ENCODE data around the gene MTHFS.

MTHFS gene

GRCh38 chr15:79897380-79897678, 515 bp upstream of the MTHFS start:
- H3K27me3 ChIP-seq (ENCODE audit: control insufficient read depth, low read length) = no peaks in the 10 kb centered on the region
- H4K20me1 ChIP-seq (ENCODE audit: control insufficient read depth, insufficient read depth, low read depth, low read length) = no peaks in the 10 kb centered on the region
- H3K27ac ChIP-seq (ENCODE audit: low read depth, low read length) = peak overlapping the region; percentile 68
- peak overlapping the region; percentile 95 for H3K4me2 ChIP-seq (ENCODE audit: low read length)
- H3K79me2 ChIP-seq (ENCODE audit: control insufficient read depth, low read length) = peaks cover 26% of the 10 kb centered on the region
- no peaks in the 10 kb centered on the region for H3K9me3 ChIP-seq (ENCODE audit: control insufficient read depth, insufficient read depth, low read length)
- H3K9me2 ChIP-seq (replicated peaks; ENCODE audit: control insufficient read depth, low read length) = no peaks in the 10 kb centered on the region
- peaks cover 21% of the 10 kb centered on the region for H3K36me3 ChIP-seq (ENCODE audit: control insufficient read depth, low read length)
- peak overlapping the region; percentile 98 for H3K4me3 ChIP-seq (ENCODE audit: low read length)
- peaks cover 25% of the 10 kb centered on the region for H3F3A ChIP-seq (ENCODE audit: control insufficient read depth, insufficient read depth)
- TF ChIP-seq EZH2phosphoT487 (IDR thresholded peaks at IDR 0.05; ENCODE audit: borderline replicate concordance, low read length) = no peak
- TF ChIP-seq, protein P1, sequence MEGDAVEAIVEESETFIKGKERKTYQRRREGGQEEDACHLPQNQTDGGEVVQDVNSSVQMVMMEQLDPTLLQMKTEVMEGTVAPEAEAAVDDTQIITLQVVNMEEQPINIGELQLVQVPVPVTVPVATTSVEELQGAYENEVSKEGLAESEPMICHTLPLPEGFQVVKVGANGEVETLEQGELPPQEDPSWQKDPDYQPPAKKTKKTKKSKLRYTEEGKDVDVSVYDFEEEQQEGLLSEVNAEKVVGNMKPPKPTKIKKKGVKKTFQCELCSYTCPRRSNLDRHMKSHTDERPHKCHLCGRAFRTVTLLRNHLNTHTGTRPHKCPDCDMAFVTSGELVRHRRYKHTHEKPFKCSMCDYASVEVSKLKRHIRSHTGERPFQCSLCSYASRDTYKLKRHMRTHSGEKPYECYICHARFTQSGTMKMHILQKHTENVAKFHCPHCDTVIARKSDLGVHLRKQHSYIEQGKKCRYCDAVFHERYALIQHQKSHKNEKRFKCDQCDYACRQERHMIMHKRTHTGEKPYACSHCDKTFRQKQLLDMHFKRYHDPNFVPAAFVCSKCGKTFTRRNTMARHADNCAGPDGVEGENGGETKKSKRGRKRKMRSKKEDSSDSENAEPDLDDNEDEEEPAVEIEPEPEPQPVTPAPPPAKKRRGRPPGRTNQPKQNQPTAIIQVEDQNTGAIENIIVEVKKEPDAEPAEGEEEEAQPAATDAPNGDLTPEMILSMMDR (IDR thresholded peaks at IDR 0.05; ENCODE audit: low read depth, low read length, poor library complexity, severe bottlenecking) = no peak
- peaks cover 50% of the 10 kb centered on the region for H3K4me1 ChIP-seq (ENCODE audit: control insufficient read depth, low read length)

- peaks cover 44% of the 10 kb centered on the region for H3K4me1 ChIP-seq (ENCODE audit: control insufficient read depth, low read length)
- H3F3A ChIP-seq (ENCODE audit: control insufficient read depth, insufficient read depth) = peaks cover 25% of the 10 kb centered on the region
- no peaks in the 10 kb centered on the region for H4K20me1 ChIP-seq (ENCODE audit: control insufficient read depth, insufficient read depth, low read depth, low read length)
- H3K36me3 ChIP-seq (ENCODE audit: control insufficient read depth, low read length) = peaks cover 21% of the 10 kb centered on the region
- TF ChIP-seq, protein P1 (IDR thresholded peaks at IDR 0.05; ENCODE audit: low read depth, low read length, poor library complexity, severe bottlenecking) = no peak
- TF ChIP-seq EZH2phosphoT487 (IDR thresholded peaks at IDR 0.05; ENCODE audit: borderline replicate concordance, low read length) = no peak
- H3K27me3 ChIP-seq (ENCODE audit: control insufficient read depth, low read length) = no peaks in the 10 kb centered on the region
- H3K79me2 ChIP-seq (ENCODE audit: control insufficient read depth, low read length) = peaks cover 26% of the 10 kb centered on the region
- peak overlapping the region; percentile 95 for H3K4me2 ChIP-seq (ENCODE audit: low read length)
- no peaks in the 10 kb centered on the region for H3K9me2 ChIP-seq (replicated peaks; ENCODE audit: control insufficient read depth, low read length)
- peak overlapping the region; percentile 98 for H3K4me3 ChIP-seq (ENCODE audit: low read length)
- H3K9me3 ChIP-seq (ENCODE audit: control insufficient read depth, insufficient read depth, low read length) = no peaks in the 10 kb centered on the region
- H3K27ac ChIP-seq (ENCODE audit: low read depth, low read length) = peak overlapping the region; percentile 68
Measured at GRCh38 chr15:79896131-79896633, 632 bp downstream of the MTHFS start.

DNA sequence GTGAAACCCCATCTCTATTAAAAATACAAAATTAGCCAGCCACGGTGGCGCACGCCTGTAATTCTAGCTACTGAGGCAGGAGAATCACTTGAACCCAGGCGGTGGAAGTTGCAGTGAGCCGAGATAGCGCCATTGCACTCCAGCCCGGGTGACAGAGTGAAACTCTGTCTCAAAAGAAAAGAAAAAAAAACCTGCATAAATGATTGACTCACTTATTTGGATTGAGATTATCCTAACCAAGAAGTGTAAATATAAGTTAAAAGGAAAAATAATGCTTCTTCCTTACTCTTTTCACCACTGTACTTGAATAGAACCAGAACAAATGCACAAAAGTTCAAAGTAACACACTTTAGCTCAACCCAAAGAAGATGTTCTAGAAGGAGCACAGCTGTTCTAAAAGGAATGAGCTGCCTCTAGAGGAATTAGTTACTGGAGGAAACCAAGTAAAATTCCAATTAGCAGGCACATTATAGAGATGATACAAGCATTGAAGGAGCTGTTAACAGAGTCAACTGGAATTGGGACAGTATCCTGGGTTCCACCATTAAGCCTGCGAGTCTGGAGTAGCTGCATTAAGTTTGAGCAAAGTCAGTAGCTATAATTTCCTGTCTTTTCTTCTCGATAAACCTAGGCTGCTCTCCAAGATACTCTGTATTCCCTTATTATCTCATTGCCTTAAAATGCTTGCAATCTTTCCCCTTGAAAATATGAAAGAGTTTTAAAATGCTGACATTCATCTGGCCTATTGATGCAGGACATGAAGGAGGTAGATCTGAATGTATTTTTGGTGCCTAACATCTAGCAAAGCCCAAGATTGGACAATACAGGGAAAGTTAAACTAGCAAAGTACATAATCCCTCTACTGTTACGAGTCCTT, 9.5 kb downstream of the MTHFS start:
- no peak overlapping the region for H3K4me2 ChIP-seq (ENCODE audit: low read length)
- no peaks in the 10 kb centered on the region for H3K27me3 ChIP-seq (ENCODE audit: control insufficient read depth, low read length)
- no peaks in the 10 kb centered on the region for H3K4me1 ChIP-seq (ENCODE audit: control insufficient read depth, low read length)
- no peaks in the 10 kb centered on the region for H3K79me2 ChIP-seq (ENCODE audit: control insufficient read depth, low read length)
- H3K27ac ChIP-seq (ENCODE audit: low read depth, low read length) = no peak overlapping the region
- no peaks in the 10 kb centered on the region for H3F3A ChIP-seq (ENCODE audit: control insufficient read depth, insufficient read depth)
- no peaks in the 10 kb centered on the region for H4K20me1 ChIP-seq (ENCODE audit: control insufficient read depth, insufficient read depth, low read depth, low read length)
- no peaks in the 10 kb centered on the region for H3K9me3 ChIP-seq (ENCODE audit: control insufficient read depth, insufficient read depth, low read length)
- peaks cover 57% of the 10 kb centered on the region for H3K36me3 ChIP-seq (ENCODE audit: control insufficient read depth, low read length)
- TF ChIP-seq, protein P1 (IDR thresholded peaks at IDR 0.05; ENCODE audit: low read depth, low read length, poor library complexity, severe bottlenecking) = no peak
- TF ChIP-seq EZH2phosphoT487 (IDR thresholded peaks at IDR 0.05; ENCODE audit: borderline replicate concordance, low read length) = no peak
- no peak overlapping the region for H3K4me3 ChIP-seq (ENCODE audit: low read length)
- no peaks in the 10 kb centered on the region for H3K9me2 ChIP-seq (replicated peaks; ENCODE audit: control insufficient read depth, low read length)

All from DOHH2 (cell line).